EL (cell line): ENCODE data around the gene ZBTB43.

Experiments used
- DNase-seq: peaks from one replicate; pipeline ENCODE4 v3.0.0-alpha.2; 2016

ZBTB43 gene

DNA sequence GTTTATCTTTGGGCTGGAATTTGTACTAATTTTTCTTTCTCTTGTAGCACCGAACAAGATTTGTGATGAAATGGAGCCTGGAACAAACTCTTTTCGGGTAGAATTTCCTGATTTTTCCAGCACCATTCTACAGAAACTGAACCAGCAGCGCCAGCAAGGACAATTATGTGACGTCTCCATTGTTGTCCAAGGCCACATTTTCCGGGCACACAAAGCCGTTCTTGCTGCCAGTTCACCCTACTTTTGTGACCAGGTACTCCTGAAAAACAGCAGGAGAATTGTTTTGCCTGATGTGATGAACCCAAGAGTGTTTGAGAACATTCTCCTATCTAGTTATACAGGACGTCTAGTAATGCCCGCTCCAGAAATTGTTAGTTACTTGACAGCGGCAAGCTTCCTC, 27.6 kb downstream of the ZBTB43 start:
- DNase-seq = no peak

DNA sequence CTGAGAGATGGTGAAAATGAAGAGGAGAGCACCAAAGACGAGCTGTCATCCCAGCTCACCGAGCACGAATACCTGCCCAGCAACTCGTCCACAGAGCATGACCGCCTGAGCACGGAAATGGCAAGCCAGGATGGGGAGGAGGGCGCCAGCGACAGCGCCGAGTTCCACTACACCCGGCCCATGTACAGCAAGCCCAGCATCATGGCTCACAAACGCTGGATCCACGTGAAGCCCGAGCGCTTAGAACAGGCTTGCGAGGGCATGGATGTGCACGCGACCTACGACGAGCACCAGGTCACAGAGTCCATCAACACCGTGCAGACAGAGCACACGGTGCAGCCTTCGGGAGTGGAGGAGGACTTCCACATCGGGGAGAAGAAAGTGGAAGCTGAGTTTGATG, 28.2 kb downstream of the ZBTB43 start:
- no peak for DNase-seq

DNA sequence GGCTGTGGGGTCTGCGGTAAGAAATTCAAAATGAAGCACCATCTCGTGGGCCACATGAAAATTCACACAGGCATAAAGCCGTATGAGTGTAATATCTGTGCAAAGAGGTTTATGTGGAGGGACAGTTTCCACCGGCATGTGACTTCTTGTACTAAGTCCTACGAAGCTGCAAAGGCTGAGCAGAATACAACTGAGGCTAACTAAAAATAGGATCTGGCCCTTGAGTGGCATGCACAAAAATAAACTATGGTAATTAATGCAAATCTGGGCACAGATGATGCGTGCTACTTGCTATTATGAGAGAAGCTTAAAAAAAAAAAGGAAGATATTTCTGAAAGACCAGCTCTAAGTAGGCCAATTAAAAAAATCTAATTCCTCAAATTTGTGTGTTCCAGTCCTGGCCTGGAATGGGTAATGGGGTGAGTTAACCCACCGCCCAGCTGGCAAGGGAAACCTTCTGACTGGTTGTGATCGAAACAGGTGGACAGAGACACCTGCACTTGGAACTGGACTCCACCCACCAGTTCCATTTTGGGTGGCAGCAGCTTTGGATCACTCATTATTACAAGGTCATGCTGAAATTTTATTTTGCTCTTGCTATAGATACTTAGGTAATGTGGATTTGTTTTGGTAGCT, 29.0 kb downstream of the ZBTB43 start:
- no peak for DNase-seq

DNA sequence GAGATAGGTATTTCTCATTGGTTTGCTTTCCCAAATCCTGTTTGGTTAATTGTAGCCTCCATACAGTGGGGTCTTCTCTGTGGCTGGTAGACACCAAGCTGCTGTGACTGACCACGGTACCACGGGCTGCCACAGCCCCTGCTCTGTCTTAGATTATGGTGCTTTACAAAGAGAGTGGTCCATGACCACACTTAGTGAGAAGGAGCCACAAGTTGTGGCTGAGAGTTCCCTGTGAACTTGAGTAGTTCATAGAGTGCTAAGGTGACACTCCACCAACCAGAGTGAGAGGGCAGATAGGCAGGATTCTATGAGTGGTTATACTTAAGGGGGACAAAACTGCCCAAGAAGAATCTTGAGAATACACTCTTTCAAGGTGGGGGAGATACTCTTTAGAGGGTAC, 29.8 kb downstream of the ZBTB43 start:
- no peak for DNase-seq

DNA sequence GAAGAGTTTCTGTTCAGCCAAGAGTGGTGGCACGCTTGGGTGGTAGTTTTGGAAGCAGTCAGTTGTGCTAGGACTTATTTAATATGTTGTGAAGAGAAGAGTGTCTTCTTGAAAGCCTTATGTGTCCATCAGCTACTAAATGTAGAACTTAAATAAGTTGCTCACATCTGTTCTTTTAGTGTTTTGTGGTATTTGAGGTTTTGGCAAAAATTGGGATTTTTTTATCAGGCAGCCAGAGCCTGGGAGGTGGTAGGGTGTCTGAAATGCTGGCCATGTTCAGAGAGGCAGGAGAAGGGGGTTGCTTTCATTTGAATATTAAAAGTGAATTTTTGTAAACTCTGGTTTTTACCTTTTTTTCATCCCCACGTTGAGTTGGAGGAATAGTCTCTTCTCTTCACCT, 31.4 kb downstream of the ZBTB43 start:
- no peak for DNase-seq

DNA sequence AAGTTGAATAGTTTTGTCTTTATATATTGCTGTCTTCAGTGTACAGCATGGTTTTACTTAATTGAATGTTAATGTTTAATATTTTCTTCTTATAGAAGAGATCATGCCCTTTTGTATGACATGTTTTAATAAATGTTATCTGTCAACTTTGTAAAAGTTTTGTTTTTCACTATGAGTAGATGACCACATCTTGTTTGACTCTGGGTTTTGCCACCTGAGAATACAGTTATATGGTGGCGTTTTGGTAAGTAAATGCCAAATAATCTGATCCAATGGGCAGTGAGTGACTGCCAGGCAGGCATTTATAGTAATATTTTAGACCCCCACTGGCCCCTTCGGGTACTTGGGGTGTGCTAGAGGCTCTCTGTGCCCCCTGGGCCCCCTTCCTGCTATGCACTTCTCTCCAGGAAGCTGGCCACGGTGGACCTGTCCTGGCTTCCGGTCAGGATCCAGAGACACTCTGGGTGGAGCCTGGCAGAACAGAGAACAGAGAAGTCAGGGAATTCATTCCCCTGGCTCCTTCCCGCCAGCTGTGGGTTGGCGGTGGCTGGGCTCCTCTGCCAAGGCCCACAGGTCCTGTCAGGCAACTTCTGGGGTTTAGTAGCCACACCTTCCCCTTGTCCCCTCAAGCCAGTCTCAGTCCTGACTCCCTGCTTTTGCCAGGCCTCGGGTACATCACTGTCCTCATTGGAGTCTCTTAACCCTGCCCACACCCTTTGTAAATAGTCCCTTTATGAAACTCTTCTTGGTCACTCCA, 33.4 kb downstream of the ZBTB43 start:
- DNase-seq = no peak

DNA sequence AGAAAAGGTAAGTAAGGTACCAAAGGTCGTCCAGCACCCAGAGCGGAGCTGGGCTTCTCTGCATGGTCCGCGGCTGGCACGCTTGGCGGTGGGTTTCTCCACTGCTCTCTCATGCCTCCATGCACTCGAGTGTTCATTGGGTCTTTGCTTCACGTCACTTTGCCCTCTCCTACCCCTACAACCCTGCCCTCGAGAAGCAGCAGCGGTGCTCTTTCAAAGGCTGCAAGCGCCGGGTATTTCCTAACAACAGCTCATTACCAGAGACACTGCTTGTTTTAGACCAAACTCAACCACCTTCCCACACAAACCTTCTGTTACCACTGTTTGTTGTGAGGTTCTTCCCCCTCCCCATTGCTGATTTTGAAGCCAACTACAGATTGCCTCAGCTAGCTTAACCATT, 34.1 kb downstream of the ZBTB43 start:
- no peak for DNase-seq

DNA sequence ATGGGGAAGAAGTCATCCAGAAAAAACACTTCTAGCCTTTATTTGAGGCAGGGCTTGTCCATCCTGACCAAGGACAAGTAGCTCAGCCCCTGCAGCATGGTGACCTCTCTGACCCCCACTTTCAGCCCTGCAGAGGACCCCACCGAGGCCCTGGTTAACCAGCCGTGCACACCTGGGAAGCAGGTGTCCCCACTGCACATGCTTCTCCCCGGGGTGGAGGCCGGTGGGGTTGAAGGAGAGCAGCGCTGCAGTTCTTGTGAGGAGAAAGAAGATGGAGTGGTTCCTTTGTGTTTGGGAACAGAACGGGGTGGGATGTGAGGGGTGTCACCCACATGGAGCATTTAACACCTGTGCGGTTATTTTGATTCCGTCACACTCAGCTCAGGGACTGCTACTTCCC, 34.5 kb downstream of the ZBTB43 start:
- DNase-seq = no peak

DNA sequence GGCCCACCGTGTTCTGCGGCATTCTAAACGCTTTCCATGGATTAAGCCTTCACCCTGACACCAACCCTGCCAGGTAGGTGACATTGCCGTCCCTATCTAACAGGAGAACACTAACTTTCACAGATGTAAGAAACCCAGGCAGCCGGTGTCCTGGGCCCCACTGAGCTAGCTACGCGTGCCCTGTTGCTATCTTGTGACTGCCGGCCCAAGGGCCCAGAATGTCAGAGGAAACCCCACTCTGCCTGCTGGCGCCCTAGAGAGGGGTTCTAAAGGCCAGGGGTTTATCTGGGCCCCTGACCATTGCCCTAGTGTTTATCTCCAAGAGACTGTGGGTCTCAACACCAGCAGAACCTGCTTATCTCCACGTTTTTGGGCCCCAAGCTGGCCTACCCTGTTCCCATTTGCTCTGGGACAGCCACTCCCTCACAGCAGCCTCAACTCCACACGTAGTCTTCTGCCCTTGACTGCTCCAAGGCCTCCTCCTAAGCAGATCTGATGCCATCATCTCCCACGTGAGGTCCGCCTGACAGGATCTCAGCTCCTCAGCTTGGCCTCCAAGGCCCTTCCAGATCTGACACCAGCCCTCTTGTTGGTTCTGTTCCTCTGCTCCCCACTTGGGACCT, 37.5 kb downstream of the ZBTB43 start:
- DNase-seq = no peak

DNA sequence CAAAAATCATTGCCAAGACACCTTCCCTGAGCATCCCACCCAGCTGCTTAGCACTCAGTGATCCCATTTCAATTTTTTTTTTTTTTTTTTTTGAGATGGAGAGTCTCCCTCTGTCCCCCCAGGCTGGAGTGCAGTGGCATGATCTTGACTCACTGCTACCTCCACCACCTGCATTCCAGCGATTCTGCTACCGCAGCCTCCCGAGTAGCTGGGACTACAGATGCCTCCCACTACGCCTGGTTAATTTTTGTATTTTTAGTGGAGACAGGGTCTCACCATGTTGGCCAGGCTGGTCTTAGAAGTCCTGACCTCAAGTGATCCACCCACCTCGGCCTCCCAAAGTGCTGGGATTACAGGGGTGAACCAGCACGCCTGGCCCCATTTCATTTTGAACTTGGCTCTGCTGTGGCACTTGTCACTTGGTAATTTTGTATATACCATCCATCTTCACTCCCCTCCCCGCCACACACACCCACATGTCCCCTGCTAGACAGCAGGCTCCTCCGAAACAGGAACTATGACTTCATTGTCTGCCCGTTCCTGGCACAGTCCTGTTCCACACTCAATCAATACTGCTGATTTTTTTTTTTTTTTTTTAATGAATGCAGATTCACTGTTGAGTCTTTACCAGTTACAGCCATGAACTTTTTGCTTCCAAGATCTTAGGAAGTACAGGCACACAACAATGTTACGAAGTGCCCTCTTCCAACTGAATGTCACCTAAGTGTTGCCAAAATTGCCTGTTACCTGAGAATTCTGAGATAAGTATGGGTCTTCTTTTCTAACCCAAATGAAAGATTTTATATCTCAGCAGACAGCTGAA, 38.3 kb downstream of the ZBTB43 start:
- DNase-seq = no peak

DNA sequence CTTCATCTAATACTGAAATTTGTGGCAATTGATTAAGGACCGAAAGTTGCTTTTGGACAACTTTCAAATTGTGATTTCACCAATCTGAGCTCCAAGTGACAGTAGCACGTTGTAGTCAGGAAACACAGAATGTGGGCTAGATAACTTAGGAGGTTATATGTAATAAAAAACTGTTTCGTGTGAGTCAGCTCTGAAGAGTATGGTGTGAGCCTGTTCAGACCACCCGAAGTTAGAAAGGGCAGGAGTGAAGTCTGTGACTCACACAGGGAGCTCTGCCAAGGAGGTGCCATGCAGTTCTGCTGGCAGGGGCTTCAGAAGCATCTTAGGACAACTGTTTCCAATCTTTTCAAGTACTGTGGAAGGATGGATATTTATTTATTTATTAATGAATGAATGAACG, 39.2 kb downstream of the ZBTB43 start:
- peak; percentile 89 for DNase-seq

DNA sequence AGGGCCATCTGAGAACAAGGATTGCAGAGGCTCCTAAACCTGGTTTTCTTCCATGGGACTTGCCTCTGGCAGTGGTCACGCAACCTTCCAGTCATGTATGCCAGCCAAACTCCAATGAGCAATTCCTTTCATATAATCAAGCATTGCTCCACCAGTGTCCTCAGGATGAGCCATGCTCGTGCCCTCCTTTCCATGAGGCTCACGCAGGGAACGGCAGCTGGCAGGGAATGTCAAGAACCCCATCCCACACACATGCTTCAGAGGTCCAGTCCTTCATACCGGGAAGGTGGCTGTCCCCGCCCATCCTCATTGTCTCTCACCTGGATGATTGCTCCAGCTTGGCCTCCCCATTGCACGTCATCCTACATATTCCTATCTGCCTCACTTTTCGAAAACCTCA, 42.2 kb downstream of the ZBTB43 start:
- no peak for DNase-seq

DNA sequence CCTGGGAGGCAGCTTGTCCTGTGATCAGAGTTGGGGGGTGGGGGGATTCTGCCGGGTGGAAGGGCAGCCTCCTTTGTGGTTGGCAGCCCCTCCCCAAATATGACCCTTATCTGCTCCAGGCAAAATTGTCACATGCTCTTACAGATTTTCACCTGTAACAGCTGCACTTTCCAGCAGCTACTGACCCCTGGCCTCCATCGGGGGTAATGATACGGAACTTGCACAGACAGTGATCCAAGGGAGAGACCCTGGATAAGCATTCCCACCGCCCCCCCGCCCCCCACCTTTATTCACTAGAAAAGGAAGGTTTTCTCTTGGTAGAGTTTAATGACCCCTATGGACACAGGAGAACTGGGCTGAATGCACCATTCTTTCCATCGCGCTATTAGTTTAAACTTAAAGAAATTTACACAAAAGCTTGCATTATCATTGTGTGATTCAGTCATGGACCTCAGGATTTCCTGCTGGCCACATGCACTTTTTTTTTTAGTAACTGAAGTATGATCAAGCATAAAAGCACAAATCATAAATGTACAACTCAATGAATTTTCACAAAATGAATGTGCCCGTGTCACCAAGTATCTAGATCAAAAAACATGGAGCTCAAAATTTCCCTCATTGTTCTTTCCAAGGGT, 44.9 kb downstream of the ZBTB43 start:
- DNase-seq = no peak

DNA sequence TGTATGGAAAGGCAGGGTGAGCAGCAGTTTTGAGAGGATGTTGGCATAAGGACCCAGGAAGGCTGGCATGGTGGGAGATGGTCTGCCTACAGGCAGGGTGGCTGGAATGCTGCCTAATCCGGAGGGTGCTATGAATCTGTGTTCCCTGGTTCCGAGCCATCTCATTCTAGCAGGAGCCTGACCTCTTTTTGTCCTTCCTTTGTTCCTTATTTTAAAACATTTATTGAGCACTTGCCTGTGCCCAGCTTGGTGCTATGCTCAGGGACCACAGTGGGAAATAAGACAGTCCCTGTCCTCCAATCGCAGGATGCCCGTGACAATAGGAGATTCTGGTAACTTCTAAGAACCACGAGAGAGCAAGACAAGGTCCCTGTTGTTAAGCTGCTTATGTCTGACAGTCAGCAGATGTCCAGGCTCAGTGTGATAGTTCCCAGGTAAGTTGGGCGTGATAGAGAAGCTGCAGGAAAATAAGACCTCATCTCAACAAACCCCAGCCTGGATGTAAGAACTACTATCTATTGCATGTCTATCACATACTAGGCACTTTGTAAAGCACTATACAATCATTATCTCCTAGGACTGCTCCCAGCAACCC, 46.5 kb downstream of the ZBTB43 start:
- DNase-seq = no peak

DNA sequence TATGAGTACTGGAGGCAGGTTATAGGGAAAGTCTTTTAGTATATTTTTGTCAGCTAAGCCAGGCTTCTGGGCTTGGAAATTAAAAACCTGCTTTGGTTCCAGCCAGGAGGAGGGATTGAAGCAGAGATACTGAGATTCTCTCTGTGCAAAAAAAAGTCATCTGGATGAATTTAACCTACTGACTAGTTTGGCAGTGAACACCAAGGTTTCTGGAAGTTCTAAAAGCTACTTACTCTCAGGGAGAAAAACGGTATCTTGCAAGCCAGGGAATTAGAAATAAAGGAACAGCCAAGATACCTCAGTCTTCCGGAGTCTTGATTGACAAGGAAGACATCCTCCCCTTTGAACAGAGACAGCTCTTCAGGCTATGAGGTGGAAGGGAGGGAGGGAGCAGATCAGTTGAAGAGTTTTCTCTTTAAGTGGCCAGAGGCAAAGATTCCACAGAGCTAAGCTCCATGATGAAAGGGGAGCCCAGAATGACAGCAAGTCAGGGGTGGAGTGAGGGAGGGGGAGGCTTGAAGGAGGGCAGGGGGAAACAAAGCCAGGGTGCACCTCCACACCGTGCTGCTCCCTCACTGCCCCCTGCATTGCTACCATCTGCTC, 47.3 kb downstream of the ZBTB43 start:
- no peak for DNase-seq

DNA sequence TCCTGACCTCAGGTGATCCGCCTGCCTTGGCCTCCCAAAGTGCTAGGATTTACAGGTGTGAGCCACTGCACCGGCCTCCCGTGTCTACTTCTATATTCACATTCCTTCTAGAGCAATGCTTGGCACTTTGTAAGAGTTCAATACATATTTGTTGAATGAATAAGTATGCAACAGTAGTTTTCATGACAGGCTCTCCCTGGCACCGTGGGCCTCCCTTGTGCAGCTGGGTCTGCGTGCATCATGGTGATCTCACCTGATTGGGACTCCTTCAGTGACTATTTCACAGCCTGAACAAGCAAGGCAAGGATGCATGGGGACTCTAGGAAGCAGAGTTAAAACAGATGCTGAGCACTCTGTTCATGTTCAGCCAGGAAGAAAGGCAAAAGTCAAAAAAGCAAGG, 48.8 kb downstream of the ZBTB43 start:
- peak; percentile 65 for DNase-seq

DNA sequence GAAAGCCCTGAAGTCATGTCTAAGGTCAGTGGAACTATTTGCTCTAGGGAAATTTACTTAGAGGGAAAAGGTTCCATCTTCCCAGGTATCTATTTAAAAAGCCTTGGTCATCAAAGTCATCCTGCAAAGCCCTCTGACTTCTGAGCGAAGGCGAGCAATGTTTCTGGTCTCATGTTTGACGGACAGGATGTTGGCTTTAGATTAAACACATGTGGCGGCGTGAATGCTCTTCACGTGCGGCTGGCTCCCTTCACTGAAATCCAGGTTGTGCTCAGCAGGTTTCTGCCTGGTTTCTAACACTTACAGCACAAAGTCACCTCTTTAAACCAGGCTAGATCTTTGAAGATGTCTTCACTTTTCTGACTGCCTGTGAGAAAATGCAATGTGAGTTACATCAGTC, 49.9 kb downstream of the ZBTB43 start:
- DNase-seq = no peak

DNA sequence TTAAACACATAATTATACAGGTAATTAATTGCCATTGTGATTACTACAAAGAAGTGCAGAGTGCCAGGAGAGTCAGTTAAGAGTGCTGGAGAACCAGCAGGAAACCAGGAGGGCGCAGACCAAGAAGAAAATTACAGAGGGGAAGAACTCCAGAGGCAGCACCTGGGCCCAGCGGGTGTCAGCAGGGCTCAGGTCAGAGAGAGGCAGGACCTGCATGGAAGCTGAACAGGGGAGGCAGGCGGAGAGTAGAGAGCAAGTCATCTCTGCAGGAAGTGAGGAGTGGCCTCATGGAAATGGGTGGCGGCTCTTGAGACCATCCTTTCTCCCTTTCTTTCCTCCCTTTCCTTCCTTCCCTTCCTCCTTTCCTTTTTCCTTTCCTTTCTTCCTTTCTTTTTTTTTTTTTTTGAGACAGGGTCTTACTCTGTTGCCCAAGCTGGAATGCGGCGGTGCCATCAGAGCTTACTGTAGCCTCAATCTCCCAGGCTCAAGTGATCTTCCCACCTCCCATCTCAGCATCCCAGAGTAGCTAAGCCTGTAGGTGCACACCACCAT, 51.6 kb downstream of the ZBTB43 start:
- no peak for DNase-seq

DNA sequence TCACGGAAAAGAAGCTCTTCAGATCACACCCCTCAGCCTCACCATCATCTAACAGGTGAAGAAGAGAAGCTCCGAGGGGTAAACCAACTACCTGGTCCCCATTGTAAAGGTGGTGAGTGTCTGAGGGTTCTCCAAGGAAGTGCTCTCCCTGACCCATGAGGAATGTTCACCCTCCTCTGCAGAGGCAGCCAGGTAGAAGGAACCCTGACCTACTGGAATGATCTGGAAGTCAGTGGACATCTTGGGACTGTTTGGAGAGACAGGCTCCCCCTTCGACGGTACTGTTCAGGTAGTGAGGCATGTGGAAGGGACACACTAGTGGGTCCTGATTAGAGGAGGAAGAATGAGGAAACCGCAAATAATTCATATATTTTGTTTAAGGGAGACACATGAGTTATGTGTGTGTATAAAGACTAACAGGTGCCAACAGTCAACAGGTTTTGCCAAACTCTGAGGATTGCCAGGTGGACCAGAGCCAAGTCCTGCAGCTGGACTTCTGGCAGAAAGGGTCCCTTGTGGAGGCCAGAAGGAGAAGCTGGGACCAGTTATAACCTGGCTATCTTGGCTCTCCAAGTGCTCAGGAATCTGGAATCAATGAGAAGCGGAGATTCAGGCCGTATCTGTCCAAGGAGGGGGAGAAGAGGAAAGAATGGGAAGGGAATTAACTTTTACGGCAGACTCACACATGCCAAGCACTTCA, 52.6 kb downstream of the ZBTB43 start:
- DNase-seq = no peak

DNA sequence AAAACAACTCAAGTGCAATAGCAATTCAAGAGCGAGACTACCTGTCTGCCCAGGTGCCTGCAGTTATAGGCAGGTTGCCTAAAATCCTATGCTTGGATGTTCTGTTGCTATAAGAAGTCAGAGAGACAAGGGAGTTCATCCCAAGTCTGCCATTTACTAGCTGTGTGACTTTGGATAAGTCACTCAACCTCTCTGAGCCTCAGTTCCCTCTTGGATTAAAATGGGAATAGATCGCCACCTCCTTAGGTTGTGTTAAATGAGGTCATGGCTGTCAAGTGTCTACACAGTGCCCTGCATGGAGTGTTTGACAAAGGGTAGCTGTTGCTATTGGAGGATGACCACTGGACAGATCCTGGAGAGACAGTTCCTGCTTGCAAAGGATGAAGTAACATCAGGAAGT, 54.3 kb downstream of the ZBTB43 start:
- no peak for DNase-seq

DNA sequence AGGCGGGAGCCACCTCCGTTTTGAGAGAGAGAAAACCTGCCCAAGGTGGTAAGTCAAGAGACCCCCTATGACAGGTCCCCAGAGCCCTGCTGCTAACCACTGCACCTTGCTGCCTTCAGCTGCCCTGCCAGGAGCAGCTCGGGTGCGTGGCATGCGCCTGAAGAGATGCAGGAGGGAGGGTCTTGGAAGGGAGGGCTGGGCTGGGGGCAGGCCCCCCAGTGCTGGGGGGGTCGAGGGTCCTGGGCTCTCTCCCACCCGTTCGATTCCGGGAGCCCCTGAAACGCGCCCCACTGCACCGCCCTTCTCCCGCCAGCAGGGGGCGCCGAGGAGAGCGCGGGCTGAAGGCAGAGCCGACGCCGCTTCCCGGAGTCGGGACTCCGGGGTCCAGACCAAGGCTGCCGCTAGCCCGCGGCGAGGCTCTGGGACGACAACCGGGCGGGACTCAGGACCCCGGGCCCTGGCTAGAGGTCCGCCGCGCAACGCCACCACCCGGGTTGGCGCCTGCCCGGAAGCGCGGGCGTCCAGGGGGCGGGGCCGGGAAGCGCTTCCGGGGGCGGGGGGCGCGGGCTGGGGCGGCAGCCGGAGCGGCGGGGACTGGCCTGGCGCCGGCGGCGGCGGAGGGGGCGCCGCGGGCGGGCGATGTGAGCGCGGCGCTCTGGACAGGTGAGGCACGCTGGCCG, 55.4 kb downstream of the ZBTB43 start, which contains the start of gene ZBTB34:
Gene ZBTB34 (plus strand): TSS at position 563 of the 680 bp plus-strand sequence. CDS start 18,761 bp downstream, outside the sequence.
- peak; percentile 63 for DNase-seq
